H7 (cell line): ENCODE data around the gene ABHD17A. TPM values are rescaled to one million over a fixed set of nuclear protein-coding genes. Genes with fewer than 3 reads are reported as not detected.

Experiments
- DNase-seq: peaks from one replicate; pipeline ENCODE4 v3.0.0; 2012
- H3K27me3 ChIP-seq: 2 replicates; pipeline ENCODE4 v1.6.0; 2011; ENCODE audit warnings: mild to moderate bottlenecking, low read length; ENCODE audit not compliant: control insufficient read depth, insufficient read depth
- H3K36me3 ChIP-seq: replicated peaks from 2 replicates; pipeline ENCODE4 v1.5.1; 2011; ENCODE audit warnings: low read length; ENCODE audit not compliant: control insufficient read depth, insufficient read depth
- H3K4me3 ChIP-seq: 2 replicates; pipeline ENCODE4 v1.5.1; 2011; ENCODE audit warnings: low read depth, mild to moderate bottlenecking, control low read depth, low read length, moderate library complexity; ENCODE audit not compliant: insufficient read depth
- total RNA-seq: library from RNA; depleted of rRNA; stranded (reverse); fragments of >200 nt; shearing (Covaris generic); gene quantifications from 2 replicates; pipeline ENCODE4 v1.2.3, GENCODE V29; 2014

ABHD17A gene
- total RNA-seq, 1 experiment from 2014 or later: 134 TPM

DNA sequence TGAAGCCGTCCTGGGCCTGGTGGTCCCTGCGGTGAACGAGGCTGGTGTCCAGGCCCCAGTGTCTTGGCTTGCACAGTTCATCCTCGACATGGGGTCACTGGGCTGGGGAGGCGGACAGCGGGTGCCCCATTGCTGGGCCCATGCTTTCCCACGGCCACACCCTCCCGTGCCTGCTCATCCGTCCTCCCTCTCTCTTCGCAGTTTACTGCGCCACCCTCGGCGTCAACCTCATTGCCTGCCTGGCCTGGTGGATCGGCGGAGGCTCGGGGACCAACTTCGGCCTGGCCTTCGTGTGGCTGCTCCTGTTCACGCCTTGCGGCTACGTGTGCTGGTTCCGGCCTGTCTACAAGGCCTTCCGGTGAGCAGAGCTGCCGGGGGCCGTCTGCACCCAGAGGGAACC lies 32.6 kb upstream of the ABHD17A start:
- peak; percentile 30 for DNase-seq
- Histone ChIP-seq H3K4me3 (no peak overlapping the region), H3K27me3 (no peaks in the 10 kb centered on the region), H3K36me3 (peaks cover 9% of the 10 kb centered on the region)

- no peak overlapping the region for H3K4me3 ChIP-seq
- peaks cover 6% of the 10 kb centered on the region for H3K36me3 ChIP-seq
- no peaks in the 10 kb centered on the region for H3K27me3 ChIP-seq
- DNase-seq: no peak
Measured at GRCh38 chr19:1917146-1917545, 31.9 kb upstream of the ABHD17A start.

- Histone ChIP-seq H3K36me3 (peaks cover 6% of the 10 kb centered on the region), H3K4me3 (no peak overlapping the region), H3K27me3 (no peaks in the 10 kb centered on the region)
- DNase-seq: no peak
Measured at GRCh38 chr19:1914826-1915341, 29.6 kb upstream of the ABHD17A start.

DNA sequence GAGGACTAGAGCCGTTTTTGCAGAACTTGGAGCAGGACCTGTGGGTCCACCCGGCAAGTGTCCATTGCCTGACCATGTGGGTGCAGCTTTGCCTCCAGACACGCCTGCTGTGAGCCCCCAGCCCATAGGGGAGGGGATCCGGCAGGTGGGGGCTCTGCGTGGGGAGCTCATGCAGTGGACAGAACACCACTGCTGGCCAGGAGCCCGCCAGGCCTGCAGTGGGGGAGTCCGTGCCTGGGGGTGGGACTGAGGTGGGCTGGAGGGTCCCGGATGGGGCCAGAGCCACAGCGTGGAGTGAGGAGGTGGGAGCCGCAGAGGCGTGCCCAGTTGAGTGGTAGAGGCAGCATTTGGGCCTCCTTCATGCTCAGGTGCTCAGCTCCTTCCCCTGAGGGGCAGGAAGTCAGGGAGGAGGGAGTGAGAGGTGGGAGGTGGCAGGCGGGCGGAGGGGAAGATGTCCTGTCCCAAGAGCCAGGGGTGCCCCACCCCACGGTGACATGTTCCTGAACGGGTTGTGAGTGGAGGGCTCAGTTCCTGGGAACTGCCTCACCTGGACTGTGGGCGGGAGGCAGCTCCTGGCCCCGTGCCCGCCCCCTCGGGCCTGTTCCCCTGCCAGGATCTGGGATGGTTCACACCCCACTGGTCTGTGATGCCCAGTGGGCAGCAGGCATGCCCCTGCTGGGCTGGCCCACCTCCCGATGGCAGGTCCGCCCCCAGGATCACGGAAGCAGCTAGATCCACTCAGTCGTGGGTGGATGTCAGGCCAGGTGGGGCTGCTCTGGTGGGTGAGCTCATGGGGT lies 28.7 kb upstream of the ABHD17A start:
- Histone ChIP-seq H3K36me3 (peaks cover 3% of the 10 kb centered on the region), H3K27me3 (no peaks in the 10 kb centered on the region), H3K4me3 (no peak overlapping the region)
- DNase-seq: peak; percentile 35

- peak; percentile 32 for DNase-seq
- Histone ChIP-seq H3K27me3 (no peaks in the 10 kb centered on the region), H3K36me3 (peaks cover 2% of the 10 kb centered on the region), H3K4me3 (no peak overlapping the region)
Measured at GRCh38 chr19:1912760-1913505, 27.6 kb upstream of the ABHD17A start.

- Histone ChIP-seq H3K4me3 (no peak overlapping the region), H3K27me3 (no peaks in the 10 kb centered on the region), H3K36me3 (peaks cover 2% of the 10 kb centered on the region)
- DNase-seq: no peak
Measured at GRCh38 chr19:1911995-1912394, 26.7 kb upstream of the ABHD17A start.

DNA sequence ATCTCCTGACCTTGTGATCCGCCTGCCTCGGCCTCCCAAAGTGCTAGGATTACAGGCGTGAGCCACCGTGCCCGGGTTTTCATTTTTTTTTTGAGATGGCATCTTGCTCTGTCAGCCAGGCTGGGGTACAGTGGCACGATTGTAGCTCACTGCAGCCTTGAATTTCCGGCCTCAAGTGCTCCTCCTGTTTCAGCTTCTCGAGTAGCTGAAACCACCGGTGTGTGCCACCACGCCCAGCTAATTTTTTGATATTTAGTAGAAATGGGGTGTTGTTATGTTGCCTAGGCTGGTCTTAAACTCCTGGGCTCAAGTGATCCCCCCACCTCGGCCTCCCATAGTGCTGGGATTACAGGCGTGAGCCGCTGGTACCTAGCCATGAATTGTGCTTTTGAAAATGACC lies 25.8 kb upstream of the ABHD17A start:
- no peak for DNase-seq
- peaks cover 2% of the 10 kb centered on the region for H3K36me3 ChIP-seq
- H3K4me3 ChIP-seq: no peak overlapping the region
- no peaks in the 10 kb centered on the region for H3K27me3 ChIP-seq

GRCh38 chr19:1910177-1910576 lies 24.9 kb upstream of the ABHD17A start:
- no peak for DNase-seq
- H3K36me3 ChIP-seq: peaks cover 2% of the 10 kb centered on the region
- H3K27me3 ChIP-seq: no peaks in the 10 kb centered on the region
- H3K4me3 ChIP-seq: no peak overlapping the region

GRCh38 chr19:1909761-1910080 lies 24.4 kb upstream of the ABHD17A start:
- Histone ChIP-seq H3K27me3 (no peaks in the 10 kb centered on the region), H3K36me3 (peaks cover 2% of the 10 kb centered on the region), H3K4me3 (no peak overlapping the region)
- no peak for DNase-seq

- no peak for DNase-seq
- no peak overlapping the region for H3K4me3 ChIP-seq
Measured at GRCh38 chr19:1908364-1908678, 23.0 kb upstream of the ABHD17A start.

GRCh38 chr19:1907563-1908363 lies 22.5 kb upstream of the ABHD17A start:
- no peaks in the 10 kb centered on the region for H3K36me3 ChIP-seq
- DNase-seq: no peak
- H3K4me3 ChIP-seq: no peak overlapping the region
- no peaks in the 10 kb centered on the region for H3K27me3 ChIP-seq

More at GRCh38 chr19:1908364-1908678, 23.0 kb upstream of the ABHD17A start:
- H3K27me3 ChIP-seq: no peaks in the 10 kb centered on the region
- peaks cover 1% of the 10 kb centered on the region; the same call in 1 of the 2 replicates for H3K36me3 ChIP-seq

DNA sequence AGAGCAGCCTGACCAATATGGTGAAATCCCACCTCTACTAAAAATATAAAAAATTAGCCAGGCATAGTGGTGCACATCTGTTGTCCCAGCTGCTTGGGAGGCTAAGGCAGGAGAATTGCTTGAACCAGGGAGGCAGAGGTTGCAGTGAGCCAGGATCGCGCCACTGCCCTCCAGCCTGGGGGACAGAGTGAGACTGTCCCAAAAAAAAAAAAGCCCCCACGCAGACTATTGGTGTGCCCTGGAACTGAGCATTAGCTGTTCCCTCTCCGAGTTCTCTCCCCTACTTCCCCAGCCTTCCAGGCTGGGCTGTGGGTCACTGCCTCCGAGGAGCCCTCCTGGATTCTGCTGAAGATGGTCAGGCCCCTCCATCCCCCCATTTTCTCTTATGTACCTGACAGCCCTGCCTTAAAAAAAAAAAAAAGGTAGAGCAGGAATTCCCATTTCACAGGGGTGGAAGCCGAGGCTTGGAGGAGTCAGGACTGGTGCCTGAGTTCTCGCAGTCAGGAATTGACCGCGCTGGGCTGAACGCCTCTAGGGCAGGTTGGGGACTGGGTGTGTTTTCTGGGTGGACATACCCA lies 21.8 kb upstream of the ABHD17A start:
- DNase-seq: no peak
- no peaks in the 10 kb centered on the region for H3K36me3 ChIP-seq
- H3K27me3 ChIP-seq: no peaks in the 10 kb centered on the region
- H3K4me3 ChIP-seq: no peak overlapping the region

GRCh38 chr19:1905863-1906375 lies 20.6 kb upstream of the ABHD17A start:
- no peaks in the 10 kb centered on the region for H3K36me3 ChIP-seq
- no peaks in the 10 kb centered on the region for H3K27me3 ChIP-seq
- DNase-seq: no peak
- peak overlapping the region; percentile 67 for H3K4me3 ChIP-seq
